ENCODE results near the gene SMAD9.

The SMAD9 gene

DNA sequence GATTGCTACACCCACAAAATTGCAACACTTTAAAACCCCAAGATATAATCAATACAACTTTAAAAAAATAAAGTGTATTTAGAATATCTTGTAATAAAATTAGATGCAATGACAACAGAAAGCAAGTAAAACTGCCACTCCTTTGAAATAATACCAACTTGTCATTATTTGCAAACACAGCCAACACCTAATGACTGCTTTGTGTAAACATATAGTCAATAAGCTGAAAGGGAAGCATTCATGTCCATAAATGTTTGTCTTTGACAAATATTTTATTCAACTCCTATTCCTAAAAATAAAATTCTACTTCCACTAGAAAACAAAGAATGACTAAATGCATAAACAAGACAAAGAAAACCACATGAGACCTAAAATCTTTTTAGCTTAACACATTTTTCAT, 6.6 kb downstream of the SMAD9 start:
- TF ChIP-seq, protein P1, sequence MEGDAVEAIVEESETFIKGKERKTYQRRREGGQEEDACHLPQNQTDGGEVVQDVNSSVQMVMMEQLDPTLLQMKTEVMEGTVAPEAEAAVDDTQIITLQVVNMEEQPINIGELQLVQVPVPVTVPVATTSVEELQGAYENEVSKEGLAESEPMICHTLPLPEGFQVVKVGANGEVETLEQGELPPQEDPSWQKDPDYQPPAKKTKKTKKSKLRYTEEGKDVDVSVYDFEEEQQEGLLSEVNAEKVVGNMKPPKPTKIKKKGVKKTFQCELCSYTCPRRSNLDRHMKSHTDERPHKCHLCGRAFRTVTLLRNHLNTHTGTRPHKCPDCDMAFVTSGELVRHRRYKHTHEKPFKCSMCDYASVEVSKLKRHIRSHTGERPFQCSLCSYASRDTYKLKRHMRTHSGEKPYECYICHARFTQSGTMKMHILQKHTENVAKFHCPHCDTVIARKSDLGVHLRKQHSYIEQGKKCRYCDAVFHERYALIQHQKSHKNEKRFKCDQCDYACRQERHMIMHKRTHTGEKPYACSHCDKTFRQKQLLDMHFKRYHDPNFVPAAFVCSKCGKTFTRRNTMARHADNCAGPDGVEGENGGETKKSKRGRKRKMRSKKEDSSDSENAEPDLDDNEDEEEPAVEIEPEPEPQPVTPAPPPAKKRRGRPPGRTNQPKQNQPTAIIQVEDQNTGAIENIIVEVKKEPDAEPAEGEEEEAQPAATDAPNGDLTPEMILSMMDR (IDR thresholded peaks at IDR 0.05; ENCODE audit: low read depth, low read length) = no peak

DNA sequence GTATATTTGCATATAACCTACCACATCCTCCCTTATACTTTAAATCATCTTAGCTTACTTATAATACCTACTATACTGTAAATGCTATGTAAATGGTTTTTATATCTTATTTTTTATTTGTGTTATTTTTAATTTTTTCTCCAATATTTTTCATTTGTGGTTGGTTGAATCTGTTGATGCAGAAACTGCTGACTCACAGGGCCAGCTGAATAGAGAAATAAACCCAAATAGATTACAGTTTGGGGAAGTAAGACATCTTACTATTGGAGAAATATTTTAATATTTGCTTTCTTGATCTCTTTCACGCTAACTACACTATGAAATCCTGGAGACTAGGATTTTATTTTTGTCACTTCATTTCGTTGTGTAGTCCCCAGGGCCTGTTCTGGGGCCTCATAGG, 7.1 kb downstream of the SMAD9 start:
- TF ChIP-seq, protein P1 (IDR thresholded peaks at IDR 0.05; ENCODE audit: low read depth, low read length) = no peak
- in situ Hi-C loops (cut with HindIII; ENCODE audit: low sequenced_read_pairs) = no loop called here
- no peak overlapping the region for H3K4me3 ChIP-seq (ENCODE audit: low read depth, low read length)
- no peak for DNase-seq (ENCODE audit: low read depth, low spot score)

More for the DNA sequence above, 6.6 kb downstream of the SMAD9 start:
- in situ Hi-C loops (cut with HindIII; ENCODE audit: low sequenced_read_pairs) = no loop called here
- H3K4me3 ChIP-seq (ENCODE audit: low read depth, low read length) = no peak overlapping the region
- DNase-seq (ENCODE audit: low read depth, low spot score) = no peak

DNA sequence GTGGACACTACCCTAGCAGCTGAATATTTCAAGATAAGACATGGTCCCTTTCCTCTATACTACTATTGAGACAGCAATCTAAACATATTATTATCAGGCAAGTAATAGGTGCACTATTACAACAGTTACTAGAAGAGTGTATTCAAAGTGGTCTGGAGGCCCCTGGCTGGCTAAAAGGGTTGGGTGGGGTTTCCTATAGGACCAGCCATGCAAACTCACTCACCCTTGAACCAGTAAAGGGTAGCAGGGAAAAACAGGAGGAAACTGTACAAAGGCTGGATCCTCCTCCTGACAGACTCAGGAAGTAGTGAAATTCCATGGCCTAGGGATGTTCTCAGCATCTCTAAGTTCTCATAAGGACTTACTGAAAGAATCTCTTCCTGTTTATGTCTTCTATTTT, 7.7 kb downstream of the SMAD9 start:
- TF ChIP-seq, protein P1 (IDR thresholded peaks at IDR 0.05; ENCODE audit: low read depth, low read length) = no peak
- in situ Hi-C loops (cut with HindIII; ENCODE audit: low sequenced_read_pairs) = no loop called here

DNA sequence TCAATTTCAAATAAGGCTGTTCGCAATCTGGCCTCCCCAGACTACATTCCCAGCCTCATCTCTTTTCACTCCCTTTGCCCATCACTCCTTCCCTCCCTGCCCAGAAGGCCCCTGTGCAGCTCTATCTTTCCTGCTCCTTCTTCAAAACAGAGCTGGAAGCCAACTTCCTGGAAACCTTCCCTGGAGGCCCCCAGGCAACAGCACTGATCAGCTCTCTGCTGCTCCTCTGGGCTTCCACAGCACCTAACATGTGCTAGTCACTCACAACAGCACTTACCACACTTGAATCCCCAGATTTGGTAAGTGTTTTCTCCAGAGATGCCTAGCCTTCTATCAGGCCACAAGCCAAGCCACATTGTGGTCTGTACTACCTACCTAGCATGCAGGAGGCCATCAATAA, 9.5 kb downstream of the SMAD9 start:
- DNase-seq (ENCODE audit: low read depth, low spot score) = no peak
- TF ChIP-seq, protein P1 (IDR thresholded peaks at IDR 0.05; ENCODE audit: low read depth, low read length) = no peak
- no peak overlapping the region for H3K4me3 ChIP-seq (ENCODE audit: low read depth, low read length)
- in situ Hi-C loops (cut with HindIII; ENCODE audit: low sequenced_read_pairs) = no loop called here

More for the DNA sequence above, 7.7 kb downstream of the SMAD9 start:
- no peak overlapping the region for H3K4me3 ChIP-seq (ENCODE audit: low read depth, low read length)
- no peak for DNase-seq (ENCODE audit: low read depth, low spot score)

DNA sequence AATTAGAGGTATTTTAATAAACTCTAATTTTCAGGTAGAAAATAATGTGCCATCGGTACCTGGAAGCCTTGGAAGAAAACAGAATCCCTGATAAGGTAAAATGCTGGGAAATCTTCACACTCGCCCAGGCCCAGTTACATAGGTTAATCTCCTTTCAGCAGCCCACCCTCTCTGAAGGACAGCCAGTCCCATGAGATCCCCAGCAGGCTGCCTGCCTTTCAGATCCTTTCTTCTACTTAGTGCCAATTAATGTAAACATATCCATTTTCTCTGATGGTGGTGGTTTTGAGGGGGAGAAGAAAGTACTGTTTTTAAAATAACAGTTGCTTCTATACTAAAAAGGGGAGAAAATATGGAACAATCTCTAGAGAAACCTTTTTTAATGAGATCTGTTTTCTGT, 12.2 kb downstream of the SMAD9 start:
- TF ChIP-seq, protein P1 (IDR thresholded peaks at IDR 0.05; ENCODE audit: low read depth, low read length) = no peak
- no peak for DNase-seq (ENCODE audit: low read depth, low spot score)
- in situ Hi-C loops (cut with HindIII; ENCODE audit: low sequenced_read_pairs) = no loop called here
- no peak overlapping the region for H3K4me3 ChIP-seq (ENCODE audit: low read depth, low read length)

DNA sequence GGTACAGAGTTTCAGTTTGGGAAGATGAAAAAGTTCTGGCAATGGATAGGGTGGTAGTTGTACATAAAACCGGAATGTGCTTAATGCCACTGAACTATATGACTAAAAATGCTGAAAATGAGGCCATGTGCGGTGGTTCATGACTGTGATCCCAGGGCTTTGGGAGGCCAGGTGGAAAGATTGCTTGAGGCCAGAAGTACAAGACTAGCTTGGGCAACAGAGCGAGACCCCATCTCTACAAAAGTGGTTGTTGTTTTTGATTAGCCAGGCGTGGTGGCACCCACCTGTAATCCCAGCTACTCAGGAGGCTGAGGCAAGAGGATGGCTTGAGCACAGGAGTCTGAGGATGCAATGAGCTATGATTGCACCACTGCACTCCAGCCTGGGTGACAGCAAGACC, 12.8 kb downstream of the SMAD9 start:
- H3K4me3 ChIP-seq (ENCODE audit: low read depth, low read length) = no peak overlapping the region
- TF ChIP-seq, protein P1 (IDR thresholded peaks at IDR 0.05; ENCODE audit: low read depth, low read length) = no peak
- DNase-seq (ENCODE audit: low read depth, low spot score) = no peak
- in situ Hi-C loops (cut with HindIII; ENCODE audit: low sequenced_read_pairs) = no loop called here

DNA sequence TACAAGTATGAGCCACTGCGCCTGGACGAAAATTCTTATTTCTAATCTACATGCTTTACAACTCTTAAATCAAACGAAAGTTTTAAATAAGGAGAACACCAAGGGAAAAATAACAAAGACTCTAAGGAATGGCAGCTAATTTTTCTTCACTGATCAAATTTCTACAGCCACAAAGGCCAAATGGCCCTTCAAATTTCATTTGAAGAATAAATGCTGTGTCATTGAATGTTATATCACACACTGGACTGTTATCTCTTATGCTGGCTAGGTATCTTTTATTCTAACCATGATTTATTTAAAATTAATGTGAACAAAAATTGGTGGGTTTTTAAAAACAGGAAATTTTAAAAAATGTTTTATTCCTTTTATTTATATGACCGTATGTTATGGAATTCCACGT, 14.1 kb downstream of the SMAD9 start:
- TF ChIP-seq, protein P1 (IDR thresholded peaks at IDR 0.05; ENCODE audit: low read depth, low read length) = no peak
- H3K4me3 ChIP-seq (ENCODE audit: low read depth, low read length) = no peak overlapping the region
- in situ Hi-C loops (cut with HindIII; ENCODE audit: low sequenced_read_pairs) = no loop called here
- DNase-seq (ENCODE audit: low read depth, low spot score) = no peak
